Astrocyte of the hippocampus (primary cell): ENCODE data around the gene ANKMY1.
"Not testable (repeated sequence)": the region's sequence is repeated elsewhere in the genome, so short reads cannot be mapped to it uniquely, and the experiment has no call there.

ENCODE experiments used
- DNase-seq: peaks from one replicate; pipeline ENCODE4 v3.0.0; 2011; ENCODE audit warnings: low read depth, low spot score

The ANKMY1 gene

GRCh38 chr2:240521885-240522284 is 35.9 kb downstream of the ANKMY1 start:
- not testable (repeated sequence) for DNase-seq

GRCh38 chr2:240520974-240521350 is 36.8 kb downstream of the ANKMY1 start:
- DNase-seq, result no peak

GRCh38 chr2:240520130-240520973 is 37.4 kb downstream of the ANKMY1 start:
- DNase-seq, result peak; percentile 23

GRCh38 chr2:240519396-240520129 is 38.2 kb downstream of the ANKMY1 start:
- peak; percentile 53 for DNase-seq

GRCh38 chr2:240518981-240519380 is 38.8 kb downstream of the ANKMY1 start:
- no peak for DNase-seq

- no peak for DNase-seq
These were observed 40.4 kb downstream of the ANKMY1 start for GRCh38 chr2:240517342-240517741.

- no peak for DNase-seq
These were observed 43.2 kb downstream of the ANKMY1 start for GRCh38 chr2:240514631-240515030.

GRCh38 chr2:240513549-240514287 is 44.1 kb downstream of the ANKMY1 start:
- DNase-seq, result peak; percentile 87

- no peak for DNase-seq
These were observed 44.9 kb downstream of the ANKMY1 start for GRCh38 chr2:240512666-240513535.

- DNase-seq, result no peak
These were observed 45.7 kb downstream of the ANKMY1 start for GRCh38 chr2:240512109-240512485.

- DNase-seq, result no peak
These were observed 46.3 kb downstream of the ANKMY1 start for GRCh38 chr2:240511351-240512108.

- no peak for DNase-seq
These were observed 47.1 kb downstream of the ANKMY1 start for GRCh38 chr2:240510513-240511210.

GRCh38 chr2:240509667-240510512 is 47.9 kb downstream of the ANKMY1 start:
- DNase-seq, result no peak

- DNase-seq, result no peak
These were observed 48.8 kb downstream of the ANKMY1 start for GRCh38 chr2:240508832-240509545.

GRCh38 chr2:240507778-240508251 is 50.0 kb downstream of the ANKMY1 start:
- no peak for DNase-seq

- no peak for DNase-seq
These were observed 50.6 kb downstream of the ANKMY1 start for GRCh38 chr2:240507060-240507777.

- DNase-seq, result no peak
These were observed 51.3 kb downstream of the ANKMY1 start for GRCh38 chr2:240506406-240507059.
